ENCODE data around the gene DGKQ.

DNA sequence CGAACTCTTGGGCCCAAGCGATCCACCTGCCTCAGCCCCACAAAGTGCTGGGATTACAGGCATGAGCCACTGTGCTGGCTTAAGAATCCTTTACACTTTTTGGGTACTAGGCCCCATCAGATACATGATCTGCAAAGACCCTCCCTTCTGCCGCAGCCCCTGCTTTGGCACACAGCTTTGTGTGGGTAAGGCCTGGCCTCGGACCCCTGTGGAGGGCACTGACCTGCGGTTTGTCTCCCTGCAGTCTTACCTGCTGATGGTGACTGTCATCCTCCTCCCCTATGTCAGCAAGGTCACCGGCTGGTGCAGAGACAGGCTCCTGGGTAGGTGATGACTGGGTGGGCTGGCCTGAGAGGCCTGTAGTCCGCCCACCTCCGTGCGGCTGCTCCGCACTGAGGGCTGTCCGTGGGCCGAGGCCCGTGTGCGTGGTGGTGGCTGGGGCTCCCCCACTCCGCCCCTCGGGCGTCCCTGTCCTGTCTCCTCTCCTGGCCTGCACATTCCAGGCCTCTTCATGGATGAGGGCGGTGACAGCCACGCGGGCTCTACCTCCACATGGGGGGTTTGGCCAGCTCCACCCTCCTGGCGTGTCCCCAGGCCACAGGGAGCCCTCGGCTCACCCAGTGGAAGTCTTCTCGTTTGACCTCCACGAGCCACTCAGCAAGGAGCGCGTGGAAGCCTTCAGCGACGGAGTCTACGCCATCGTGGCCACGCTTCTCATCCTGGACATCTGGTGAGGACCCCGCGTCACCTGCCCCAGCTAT is 18.0 kb downstream of the DGKQ start:
- TF ChIP-seq, protein P1, sequence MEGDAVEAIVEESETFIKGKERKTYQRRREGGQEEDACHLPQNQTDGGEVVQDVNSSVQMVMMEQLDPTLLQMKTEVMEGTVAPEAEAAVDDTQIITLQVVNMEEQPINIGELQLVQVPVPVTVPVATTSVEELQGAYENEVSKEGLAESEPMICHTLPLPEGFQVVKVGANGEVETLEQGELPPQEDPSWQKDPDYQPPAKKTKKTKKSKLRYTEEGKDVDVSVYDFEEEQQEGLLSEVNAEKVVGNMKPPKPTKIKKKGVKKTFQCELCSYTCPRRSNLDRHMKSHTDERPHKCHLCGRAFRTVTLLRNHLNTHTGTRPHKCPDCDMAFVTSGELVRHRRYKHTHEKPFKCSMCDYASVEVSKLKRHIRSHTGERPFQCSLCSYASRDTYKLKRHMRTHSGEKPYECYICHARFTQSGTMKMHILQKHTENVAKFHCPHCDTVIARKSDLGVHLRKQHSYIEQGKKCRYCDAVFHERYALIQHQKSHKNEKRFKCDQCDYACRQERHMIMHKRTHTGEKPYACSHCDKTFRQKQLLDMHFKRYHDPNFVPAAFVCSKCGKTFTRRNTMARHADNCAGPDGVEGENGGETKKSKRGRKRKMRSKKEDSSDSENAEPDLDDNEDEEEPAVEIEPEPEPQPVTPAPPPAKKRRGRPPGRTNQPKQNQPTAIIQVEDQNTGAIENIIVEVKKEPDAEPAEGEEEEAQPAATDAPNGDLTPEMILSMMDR (IDR thresholded peaks at IDR 0.05; ENCODE audit: insufficient read depth, low read length, poor library complexity, severe bottlenecking): no peak
- no peak for TF ChIP-seq EZH2phosphoT487 (conservative IDR thresholded peaks at IDR 0.05; ENCODE audit: low read length)

All from SU-DHL-6 (cell line).